SIG-M5 (cell line): ENCODE results near the gene ERICH6.

ENCODE experiments used
- DNase-seq: peaks from one replicate; lab custom pipeline; 2025; lab: John Stamatoyannopoulos, UW

ERICH6 gene

GRCh38 chr3:150703756-150704344, at the start of gene ERICH6:
Gene ERICH6 (minus strand): TSS chr3:150703920. CDS start chr3:150703898, 22 bp downstream.
- peak; percentile 11 for DNase-seq

GRCh38 chr3:150751781-150752263, 48.1 kb upstream of the ERICH6 start:
- no peak for DNase-seq

- DNase-seq = no peak
Measured at GRCh38 chr3:150749255-150749654, 45.5 kb upstream of the ERICH6 start.

GRCh38 chr3:150748684-150749047, 44.9 kb upstream of the ERICH6 start:
- no peak for DNase-seq

- no peak for DNase-seq
Measured at GRCh38 chr3:150747886-150748683, 44.4 kb upstream of the ERICH6 start.

- DNase-seq = no peak
Measured at GRCh38 chr3:150746791-150747590, 43.3 kb upstream of the ERICH6 start.

GRCh38 chr3:150745832-150746231, 42.1 kb upstream of the ERICH6 start:
- no peak for DNase-seq

- DNase-seq = no peak
Measured at GRCh38 chr3:150744919-150745211, 41.1 kb upstream of the ERICH6 start.

- DNase-seq = no peak
Measured at GRCh38 chr3:150744041-150744918, 40.6 kb upstream of the ERICH6 start.

GRCh38 chr3:150743508-150743907, 39.8 kb upstream of the ERICH6 start:
- DNase-seq = no peak

- no peak for DNase-seq
Measured at GRCh38 chr3:150742679-150743078, 39.0 kb upstream of the ERICH6 start.

GRCh38 chr3:150742141-150742523, 38.4 kb upstream of the ERICH6 start:
- no peak for DNase-seq

- DNase-seq = no peak
Measured at GRCh38 chr3:150741497-150742140, 37.9 kb upstream of the ERICH6 start.

- no peak for DNase-seq
Measured at GRCh38 chr3:150740733-150741496, 37.2 kb upstream of the ERICH6 start.

- DNase-seq = no peak
Measured at GRCh38 chr3:150739877-150740645, 36.3 kb upstream of the ERICH6 start.

GRCh38 chr3:150739200-150739863, 35.6 kb upstream of the ERICH6 start:
- DNase-seq = no peak

- no peak for DNase-seq
Measured at GRCh38 chr3:150738688-150739087, 35.0 kb upstream of the ERICH6 start.

- DNase-seq = no peak
Measured at GRCh38 chr3:150737874-150738679, 34.4 kb upstream of the ERICH6 start.
